ENCODE data around the gene ZNFX1.

DNA sequence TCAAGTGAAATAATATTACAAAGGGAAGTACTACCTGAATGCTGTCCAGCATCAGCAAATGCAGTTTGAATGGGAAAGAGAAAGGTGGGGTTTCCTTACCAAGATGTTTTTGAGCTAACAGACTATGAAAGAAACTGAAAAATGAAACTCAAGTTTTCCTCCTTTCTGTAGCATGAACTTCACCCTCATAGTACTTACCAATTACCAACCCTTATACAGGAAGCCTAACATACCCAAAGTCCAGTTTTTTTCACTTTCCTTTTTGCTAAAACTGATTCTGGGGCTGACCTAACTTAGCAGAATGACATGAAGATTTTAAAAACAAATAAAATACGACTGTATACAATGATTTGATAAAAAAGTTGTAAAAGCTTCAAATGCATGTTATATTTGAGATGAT, 5.2 kb downstream of the ZNFX1 start:
- TF ChIP-seq, protein P1, sequence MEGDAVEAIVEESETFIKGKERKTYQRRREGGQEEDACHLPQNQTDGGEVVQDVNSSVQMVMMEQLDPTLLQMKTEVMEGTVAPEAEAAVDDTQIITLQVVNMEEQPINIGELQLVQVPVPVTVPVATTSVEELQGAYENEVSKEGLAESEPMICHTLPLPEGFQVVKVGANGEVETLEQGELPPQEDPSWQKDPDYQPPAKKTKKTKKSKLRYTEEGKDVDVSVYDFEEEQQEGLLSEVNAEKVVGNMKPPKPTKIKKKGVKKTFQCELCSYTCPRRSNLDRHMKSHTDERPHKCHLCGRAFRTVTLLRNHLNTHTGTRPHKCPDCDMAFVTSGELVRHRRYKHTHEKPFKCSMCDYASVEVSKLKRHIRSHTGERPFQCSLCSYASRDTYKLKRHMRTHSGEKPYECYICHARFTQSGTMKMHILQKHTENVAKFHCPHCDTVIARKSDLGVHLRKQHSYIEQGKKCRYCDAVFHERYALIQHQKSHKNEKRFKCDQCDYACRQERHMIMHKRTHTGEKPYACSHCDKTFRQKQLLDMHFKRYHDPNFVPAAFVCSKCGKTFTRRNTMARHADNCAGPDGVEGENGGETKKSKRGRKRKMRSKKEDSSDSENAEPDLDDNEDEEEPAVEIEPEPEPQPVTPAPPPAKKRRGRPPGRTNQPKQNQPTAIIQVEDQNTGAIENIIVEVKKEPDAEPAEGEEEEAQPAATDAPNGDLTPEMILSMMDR (conservative IDR thresholded peaks at IDR 0.05 in 1 of 2, IDR thresholded peaks at IDR 0.05 in 1 of 2; ENCODE audit: low read depth in 1 of 2, low read length in 2 of 2) = no peak
- no peak for TF ChIP-seq EZH2 (IDR thresholded peaks at IDR 0.05; ENCODE audit: low read length, missing control alignments)
